Esophagus squamous epithelium (tissue), 5 donors: Measurements from ENCODE around the gene CYP4F2. TPM values are rescaled to one million over a fixed set of nuclear protein-coding genes. Genes with fewer than 3 reads are reported as not detected.

Experiments
- DNase-seq: peaks from one replicate; lab custom pipeline; 2025; lab: John Stamatoyannopoulos, UW
- H3K27ac ChIP-seq, 4 donors: fragments of 200-600 bp; sonication (generic); one replicate each; pipeline ENCODE4 v1.5.1; 2016 to 2019; ENCODE audit warnings: mild to moderate bottlenecking in 1 of 4
- H3K27me3 ChIP-seq, 4 donors: fragments of 200-600 bp; sonication (generic); 1 replicate in 3 of 4; 2 replicates in 1 of 4; pipeline versions ENCODE4 v1.5.1 to v1.6.0; 2017 to 2021; ENCODE audit warnings: antibody characterized with exemption in 1 of 4
- H3K36me3 ChIP-seq, 3 donors: fragments of 200-600 bp; sonication (generic); one replicate each; pipeline ENCODE4 v1.5.1; 2016 to 2019
- H3K4me1 ChIP-seq, 3 donors: fragments of 200-600 bp; sonication (generic); one replicate each; pipeline ENCODE4 v1.5.1; 2017 to 2019
- H3K4me3 ChIP-seq, 4 donors: fragments of 200-600 bp; sonication (generic); 1 replicate in 3 of 4; 2 replicates in 1 of 4; pipeline ENCODE4 v1.5.1; 2016 to 2019; ENCODE audit warnings: mild to moderate bottlenecking in 2 of 4, moderate library complexity in 1 of 4
- H3K9me3 ChIP-seq, 3 donors: fragments of 200-600 bp; sonication (generic); one replicate each; pipeline ENCODE4 v1.5.1; 2016 to 2019
- POLR2A ChIP-seq, 4 donors: fragments of 450-650 bp; IDR thresholded peaks; one replicate each; pipeline ENCODE4 v1.6.1; 2017; ENCODE audit warnings: antibody characterized with exemption in 4 of 4, mild to moderate bottlenecking in 4 of 4, moderate library complexity in 3 of 4
- WGBS, 2 donors: methylation state at CpG; one replicate each; pipeline ENCODE4 v1.1.5; 2018; 5-methylcytosine and 5-hydroxymethylcytosine counted together
- intact Hi-C: fragments of 100-400 bp; cut with DNase I; formaldehyde crosslinking; loops from one replicate; pipeline ENCODE4 v1.15.0; 2022
- total RNA-seq, 4 donors: library from RNA; depleted of rRNA; stranded (reverse); fragments of >200 nt; gene quantifications; one replicate each; pipeline ENCODE4 v1.1.0, GENCODE V29; 2016
- TF ChIP-seq, protein P1 (sequence below), 6 experiments: fragments of 450-650 bp in 4 of 6; fragments of 200-600 bp in 2 of 6; sonication (generic) in 2 of 6; IDR thresholded peaks; one replicate each; pipeline ENCODE4 v1.5.1; 2016 to 2019; ENCODE audit warnings: antibody characterized with exemption in 6 of 6, mild to moderate bottlenecking in 4 of 6, moderate library complexity in 4 of 6
- donor health status: DM: yes; HTN: yes; CAD: no.

The CYP4F2 gene, protein sequence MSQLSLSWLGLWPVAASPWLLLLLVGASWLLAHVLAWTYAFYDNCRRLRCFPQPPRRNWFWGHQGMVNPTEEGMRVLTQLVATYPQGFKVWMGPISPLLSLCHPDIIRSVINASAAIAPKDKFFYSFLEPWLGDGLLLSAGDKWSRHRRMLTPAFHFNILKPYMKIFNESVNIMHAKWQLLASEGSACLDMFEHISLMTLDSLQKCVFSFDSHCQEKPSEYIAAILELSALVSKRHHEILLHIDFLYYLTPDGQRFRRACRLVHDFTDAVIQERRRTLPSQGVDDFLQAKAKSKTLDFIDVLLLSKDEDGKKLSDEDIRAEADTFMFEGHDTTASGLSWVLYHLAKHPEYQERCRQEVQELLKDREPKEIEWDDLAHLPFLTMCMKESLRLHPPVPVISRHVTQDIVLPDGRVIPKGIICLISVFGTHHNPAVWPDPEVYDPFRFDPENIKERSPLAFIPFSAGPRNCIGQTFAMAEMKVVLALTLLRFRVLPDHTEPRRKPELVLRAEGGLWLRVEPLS
- under 1 TPM in 1 of 4 donors, not detected in 3; 0.19 TPM for total RNA-seq

DNA sequence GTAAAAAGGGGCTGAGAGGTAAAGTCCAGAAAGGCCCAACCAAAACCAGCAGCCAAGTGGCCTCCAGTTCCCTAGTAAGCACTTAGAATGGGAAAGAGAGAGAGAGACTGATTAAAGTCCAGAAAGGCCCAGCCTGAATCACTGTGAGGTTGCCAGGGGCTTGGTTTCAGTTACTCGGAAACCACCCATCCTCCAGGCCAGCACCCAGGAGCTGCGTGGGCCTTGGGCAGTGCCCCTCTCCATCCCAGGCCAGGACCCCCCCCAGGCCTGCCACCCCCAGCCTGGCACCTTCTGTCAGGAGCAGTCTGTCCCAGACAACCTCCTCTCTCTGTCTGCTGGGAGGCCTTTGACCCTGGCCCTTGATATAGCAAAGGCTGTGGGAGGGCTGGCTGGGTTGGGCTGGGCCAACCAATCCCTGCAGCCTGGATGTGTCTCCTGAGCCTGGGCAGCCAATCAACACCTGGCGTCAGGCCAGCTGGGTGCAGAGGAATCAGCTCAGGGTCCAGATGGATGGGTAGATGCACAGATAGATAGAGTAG is at the start of gene CYP4F2:
CYP4F2 (minus strand) TSS at position 337 of the 539 bp plus-strand sequence. CDS start 463 bp downstream, outside the sequence.
- intact Hi-C loops, result no loop called here
- 71 to 76% methylated on average over 3 of the region's 3 CpGs for whole genome bisulfite sequencing, 2 donors
- no peak for DNase-seq

DNA sequence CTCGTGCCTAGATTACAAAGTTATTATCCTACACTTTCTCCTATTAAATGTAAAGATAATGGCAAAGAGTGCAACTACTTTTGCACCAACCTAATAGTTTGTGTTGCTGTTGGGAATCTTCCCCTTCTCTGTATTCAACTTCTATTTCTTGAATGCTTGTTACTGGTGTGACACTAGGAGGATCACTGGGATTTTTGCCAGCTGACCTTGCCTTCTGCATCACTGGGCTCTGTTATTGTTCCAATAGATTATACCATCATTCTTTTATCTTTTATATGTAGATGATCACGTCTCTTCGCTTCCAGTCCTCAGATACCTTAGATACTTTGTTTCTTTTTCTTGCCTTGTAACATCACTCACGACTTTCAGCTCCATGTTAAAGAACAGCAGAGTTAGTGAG is 47.4 kb upstream of the CYP4F2 start:
- peaks cover 0 to 21% (median 0%) of the 10 kb centered on the region in 3 donors for H3K9me3 ChIP-seq
- no peak for DNase-seq
- no peak overlapping the region for H3K4me3 ChIP-seq
- TF ChIP-seq, protein P1, sequence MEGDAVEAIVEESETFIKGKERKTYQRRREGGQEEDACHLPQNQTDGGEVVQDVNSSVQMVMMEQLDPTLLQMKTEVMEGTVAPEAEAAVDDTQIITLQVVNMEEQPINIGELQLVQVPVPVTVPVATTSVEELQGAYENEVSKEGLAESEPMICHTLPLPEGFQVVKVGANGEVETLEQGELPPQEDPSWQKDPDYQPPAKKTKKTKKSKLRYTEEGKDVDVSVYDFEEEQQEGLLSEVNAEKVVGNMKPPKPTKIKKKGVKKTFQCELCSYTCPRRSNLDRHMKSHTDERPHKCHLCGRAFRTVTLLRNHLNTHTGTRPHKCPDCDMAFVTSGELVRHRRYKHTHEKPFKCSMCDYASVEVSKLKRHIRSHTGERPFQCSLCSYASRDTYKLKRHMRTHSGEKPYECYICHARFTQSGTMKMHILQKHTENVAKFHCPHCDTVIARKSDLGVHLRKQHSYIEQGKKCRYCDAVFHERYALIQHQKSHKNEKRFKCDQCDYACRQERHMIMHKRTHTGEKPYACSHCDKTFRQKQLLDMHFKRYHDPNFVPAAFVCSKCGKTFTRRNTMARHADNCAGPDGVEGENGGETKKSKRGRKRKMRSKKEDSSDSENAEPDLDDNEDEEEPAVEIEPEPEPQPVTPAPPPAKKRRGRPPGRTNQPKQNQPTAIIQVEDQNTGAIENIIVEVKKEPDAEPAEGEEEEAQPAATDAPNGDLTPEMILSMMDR (IDR thresholded peaks at IDR 0.05), result no peak
- TF ChIP-seq POLR2A (IDR thresholded peaks at IDR 0.05), result no peak
- H3K27ac ChIP-seq, result no peak overlapping the region
- no peaks in the 10 kb centered on the region for H3K4me1 ChIP-seq
- intact Hi-C loops, result no loop called here
- peaks cover 0 to 21% (median 0%) of the 10 kb centered on the region in 4 donors for H3K27me3 ChIP-seq
- H3K36me3 ChIP-seq, result no peaks in the 10 kb centered on the region
- WGBS, 2 donors, result 38 to 47% methylated on average over 4 of the region's 4 CpGs

More for the DNA sequence above, at the start of gene CYP4F2:
- no peaks in the 10 kb centered on the region for H3K9me3 ChIP-seq
- H3K27me3 ChIP-seq, result peaks cover 0 to 46% (median 0%) of the 10 kb centered on the region in 4 donors
- H3K27ac ChIP-seq, result no peak within 1 kb of the TSS
- TF ChIP-seq, protein P1 (IDR thresholded peaks at IDR 0.05), result no peak
- TF ChIP-seq POLR2A (IDR thresholded peaks at IDR 0.05), result no peak
- H3K4me3 ChIP-seq, result no peak within 1 kb of the TSS
- peaks cover 0 to 3% (median 0%) of the 10 kb centered on the region in 3 donors for H3K4me1 ChIP-seq
- no peaks in the 10 kb centered on the region for H3K36me3 ChIP-seq

DNA sequence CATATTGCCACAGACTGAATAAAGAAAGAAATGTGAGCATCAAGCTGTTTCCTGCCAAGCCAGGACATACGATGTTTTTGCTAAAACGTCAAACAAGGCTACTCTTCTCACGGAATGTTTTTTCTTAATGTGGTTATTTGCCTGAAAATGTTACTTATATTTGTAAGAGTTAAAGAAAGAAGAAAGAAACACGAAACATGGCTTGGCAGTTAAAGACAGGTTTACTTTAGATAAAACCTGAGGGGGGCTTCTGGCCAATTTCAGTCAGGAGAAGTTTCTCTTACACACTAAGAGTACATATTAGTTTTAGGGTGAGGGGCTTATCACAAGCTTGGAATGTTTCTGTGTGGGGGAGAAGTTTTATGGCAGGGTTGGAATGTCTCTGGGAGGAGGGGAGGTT is 46.5 kb upstream of the CYP4F2 start:
- Histone ChIP-seq H3K27me3 (peaks cover 0 to 28% (median 0%) of the 10 kb centered on the region in 4 donors), H3K36me3 (no peaks in the 10 kb centered on the region), H3K4me3 (no peak overlapping the region), H3K4me1 (no peaks in the 10 kb centered on the region), H3K9me3 (peaks cover 0 to 16% (median 0%) of the 10 kb centered on the region in 3 donors), H3K27ac (no peak overlapping the region)
- intact Hi-C loops, result no loop called here
- DNase-seq, result no peak
- WGBS, 2 donors, result 69 to 74% methylated on average over 4 of the region's 4 CpGs
- TF ChIP-seq, protein P1 (IDR thresholded peaks at IDR 0.05), result no peak
- no peak for TF ChIP-seq POLR2A (IDR thresholded peaks at IDR 0.05)

DNA sequence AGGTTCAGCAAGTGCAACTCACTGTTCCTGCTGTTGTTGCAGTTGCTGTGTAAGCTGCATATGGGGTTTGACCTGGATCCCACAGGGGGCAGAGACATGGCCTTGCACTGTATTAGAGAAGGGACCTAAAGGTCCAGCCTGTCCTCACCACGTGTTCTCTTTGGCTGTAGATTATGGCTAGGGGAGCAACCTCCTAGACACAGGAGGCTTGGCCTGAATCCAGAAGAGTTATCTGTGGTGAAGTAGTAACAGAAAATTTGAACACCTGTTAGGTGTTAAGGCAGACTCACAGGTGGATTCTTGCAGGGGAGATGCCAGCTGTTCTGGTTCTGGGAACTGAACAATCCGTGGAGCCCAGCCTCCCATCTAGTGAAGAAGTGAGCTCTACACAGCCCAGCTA is 39.9 kb upstream of the CYP4F2 start:
- no peak overlapping the region for H3K4me3 ChIP-seq
- no peaks in the 10 kb centered on the region for H3K9me3 ChIP-seq
- H3K36me3 ChIP-seq, result no peaks in the 10 kb centered on the region
- DNase-seq, result no peak
- 80% methylated on average over 1 of the region's 2 CpGs; no CpG with 5 or more reads in 1 of the 2 donors for WGBS, 2 donors
- intact Hi-C loops, result no loop called here
- peaks cover 5 to 22% (median 5%) of the 10 kb centered on the region in 3 donors for H3K4me1 ChIP-seq
- H3K27ac ChIP-seq, result no peak overlapping the region
- H3K27me3 ChIP-seq, result peaks cover 0 to 25% (median 0%) of the 10 kb centered on the region in 4 donors
- TF ChIP-seq, protein P1 (IDR thresholded peaks at IDR 0.05), result no peak
- no peak for TF ChIP-seq POLR2A (IDR thresholded peaks at IDR 0.05)

DNA sequence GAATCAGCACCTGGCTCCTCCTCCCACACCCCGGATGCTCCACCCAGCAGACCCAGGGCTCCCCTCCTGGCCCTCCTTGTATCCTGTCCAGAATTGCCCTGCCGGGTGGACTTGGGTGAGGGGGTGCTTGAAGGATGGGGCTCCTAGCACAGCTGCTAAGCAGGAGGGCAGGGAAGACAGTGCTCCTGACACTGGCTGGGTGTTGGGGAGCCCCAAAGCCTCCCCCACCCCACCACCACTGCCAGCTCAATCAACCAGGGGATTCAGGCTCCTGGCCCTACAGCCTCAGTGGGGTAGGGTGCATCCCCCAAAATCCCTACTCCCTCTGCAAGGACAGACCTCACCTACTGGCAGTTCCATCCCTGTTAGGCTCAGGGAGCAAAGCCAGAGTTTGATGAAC is 39.1 kb upstream of the CYP4F2 start:
- WGBS, 2 donors, result 67 to 79% methylated on average over 1 to 2 of the region's 2 CpGs
- no peak for DNase-seq
- Histone ChIP-seq H3K4me1 (peaks cover 5 to 22% (median 5%) of the 10 kb centered on the region in 3 donors), H3K4me3 (no peak overlapping the region), H3K27ac (no peak overlapping the region), H3K36me3 (no peaks in the 10 kb centered on the region), H3K27me3 (peaks cover 0 to 20% (median 0%) of the 10 kb centered on the region in 4 donors), H3K9me3 (no peaks in the 10 kb centered on the region)
- intact Hi-C loops, result no loop called here
- TF ChIP-seq, protein P1 (IDR thresholded peaks at IDR 0.05), result no peak
- no peak for TF ChIP-seq POLR2A (IDR thresholded peaks at IDR 0.05)
